ENCODE data around the gene MGME1.
A peak's percentile ranks its signal among the peaks of the same experiment; 100 is the strongest.

The MGME1 gene

DNA sequence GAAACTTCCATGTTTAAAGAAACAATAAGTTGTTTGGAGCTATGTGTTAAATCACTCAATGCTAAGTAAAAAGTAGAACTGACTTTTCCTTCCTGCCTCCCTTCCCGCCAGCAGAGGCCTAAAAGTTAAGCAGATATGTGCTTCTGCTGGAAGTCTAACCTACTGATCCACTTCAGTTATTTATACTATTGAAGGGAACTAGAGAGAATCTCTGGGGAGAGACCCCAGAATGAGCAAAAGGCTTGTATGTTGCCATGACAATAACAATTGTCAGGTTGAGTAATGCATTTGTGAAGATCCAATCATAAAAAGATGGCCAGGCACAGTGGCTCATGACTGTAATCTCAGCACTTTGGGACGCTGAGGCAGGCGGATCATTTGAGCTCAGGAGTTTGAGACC lies 24.7 kb downstream of the MGME1 start:
- Histone ChIP-seq H3K4me3 (no peak overlapping the region), H3K27ac (no peak overlapping the region)
- TF ChIP-seq, protein P1, sequence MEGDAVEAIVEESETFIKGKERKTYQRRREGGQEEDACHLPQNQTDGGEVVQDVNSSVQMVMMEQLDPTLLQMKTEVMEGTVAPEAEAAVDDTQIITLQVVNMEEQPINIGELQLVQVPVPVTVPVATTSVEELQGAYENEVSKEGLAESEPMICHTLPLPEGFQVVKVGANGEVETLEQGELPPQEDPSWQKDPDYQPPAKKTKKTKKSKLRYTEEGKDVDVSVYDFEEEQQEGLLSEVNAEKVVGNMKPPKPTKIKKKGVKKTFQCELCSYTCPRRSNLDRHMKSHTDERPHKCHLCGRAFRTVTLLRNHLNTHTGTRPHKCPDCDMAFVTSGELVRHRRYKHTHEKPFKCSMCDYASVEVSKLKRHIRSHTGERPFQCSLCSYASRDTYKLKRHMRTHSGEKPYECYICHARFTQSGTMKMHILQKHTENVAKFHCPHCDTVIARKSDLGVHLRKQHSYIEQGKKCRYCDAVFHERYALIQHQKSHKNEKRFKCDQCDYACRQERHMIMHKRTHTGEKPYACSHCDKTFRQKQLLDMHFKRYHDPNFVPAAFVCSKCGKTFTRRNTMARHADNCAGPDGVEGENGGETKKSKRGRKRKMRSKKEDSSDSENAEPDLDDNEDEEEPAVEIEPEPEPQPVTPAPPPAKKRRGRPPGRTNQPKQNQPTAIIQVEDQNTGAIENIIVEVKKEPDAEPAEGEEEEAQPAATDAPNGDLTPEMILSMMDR (IDR thresholded peaks at IDR 0.05): no peak
- no peak for DNase-seq (ENCODE audit: low spot score)

DNA sequence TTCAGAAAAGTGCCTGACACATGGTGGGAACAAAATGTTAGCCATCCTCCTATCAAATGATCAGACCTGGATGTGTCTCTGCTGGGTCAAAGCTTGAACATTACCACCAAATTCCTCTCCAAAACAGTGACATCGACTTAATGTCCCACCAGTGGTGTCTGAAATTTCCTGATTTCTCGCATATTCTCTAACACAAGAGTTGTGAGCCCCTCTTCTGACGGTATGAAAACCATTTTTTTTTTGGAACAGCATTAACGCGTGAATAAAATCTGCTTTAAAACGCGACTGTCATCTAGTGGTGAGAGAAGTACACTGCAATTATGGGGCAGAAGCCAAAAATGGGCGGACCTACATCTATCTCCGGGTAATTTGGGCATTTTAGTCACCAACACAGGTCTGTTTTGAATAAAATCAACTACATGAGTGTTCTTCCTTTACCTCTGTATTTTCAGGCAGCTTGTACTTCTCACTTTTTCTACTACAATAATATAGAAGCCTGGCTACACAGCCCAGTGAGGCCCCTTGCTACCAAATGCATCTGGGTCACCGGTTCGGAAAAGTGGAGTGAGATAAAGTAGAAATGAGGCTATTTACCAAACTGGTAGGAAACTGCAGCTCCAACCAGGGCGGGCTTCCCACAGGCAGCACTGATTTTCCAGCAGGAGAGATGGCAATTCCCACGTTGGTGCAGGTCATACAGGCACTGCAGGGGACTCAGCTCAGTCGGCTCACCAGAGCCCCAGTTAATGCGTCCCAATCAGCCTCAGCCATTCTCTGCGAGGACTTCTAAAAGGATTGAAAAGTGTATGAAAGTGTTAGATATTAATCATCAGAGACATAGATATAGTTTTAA lies 27.4 kb downstream of the MGME1 start:
- no peak for DNase-seq (ENCODE audit: low spot score)
- H3K27ac ChIP-seq: no peak overlapping the region
- H3K4me3 ChIP-seq: no peak overlapping the region
- TF ChIP-seq, protein P1 (IDR thresholded peaks at IDR 0.05): peak; percentile 91

DNA sequence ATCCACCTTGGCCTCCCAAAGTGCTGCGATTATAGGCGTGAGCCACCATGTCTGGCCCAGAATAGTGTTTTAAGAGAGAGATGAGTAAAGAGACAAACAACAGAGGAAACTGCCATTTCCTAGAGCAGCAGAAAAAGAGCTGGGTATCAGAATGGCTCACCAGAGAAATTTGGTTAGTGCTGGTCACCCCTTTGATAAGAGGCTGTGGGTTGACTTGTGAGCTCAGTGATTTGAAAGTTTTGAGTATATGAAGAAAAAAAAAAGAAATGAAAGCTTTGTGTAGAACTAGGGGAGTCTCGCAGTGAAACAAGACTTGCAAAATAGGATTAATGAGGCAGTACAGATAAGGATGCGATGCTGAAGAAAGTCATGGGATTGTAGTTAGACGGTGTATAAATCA lies 29.6 kb downstream of the MGME1 start:
- Histone ChIP-seq H3K27ac (no peak overlapping the region), H3K4me3 (no peak overlapping the region)
- no peak for DNase-seq (ENCODE audit: low spot score)
- TF ChIP-seq, protein P1 (IDR thresholded peaks at IDR 0.05): no peak

DNA sequence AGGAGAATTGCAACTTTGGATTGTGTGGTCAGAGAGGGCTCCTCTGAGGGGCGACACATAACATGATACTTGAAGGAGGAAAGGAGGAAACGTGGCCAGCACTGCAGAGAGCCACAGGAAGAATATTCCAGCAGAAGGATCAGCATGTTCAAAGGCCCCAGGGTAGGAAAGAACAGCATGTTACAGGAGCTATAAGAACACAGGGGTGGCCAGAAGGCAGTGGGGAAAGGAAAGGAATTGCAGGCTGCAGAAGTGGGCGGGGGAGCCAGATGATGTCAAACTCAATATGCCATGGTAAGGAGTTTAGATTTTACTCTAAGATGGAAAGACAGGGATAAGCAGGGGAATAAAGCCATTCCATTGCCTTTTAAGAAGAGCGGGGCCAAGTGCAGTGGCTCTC lies 30.7 kb downstream of the MGME1 start:
- Histone ChIP-seq H3K27ac (no peak overlapping the region), H3K4me3 (no peak overlapping the region)
- DNase-seq (ENCODE audit: low spot score): no peak
- TF ChIP-seq, protein P1 (IDR thresholded peaks at IDR 0.05): no peak

DNA sequence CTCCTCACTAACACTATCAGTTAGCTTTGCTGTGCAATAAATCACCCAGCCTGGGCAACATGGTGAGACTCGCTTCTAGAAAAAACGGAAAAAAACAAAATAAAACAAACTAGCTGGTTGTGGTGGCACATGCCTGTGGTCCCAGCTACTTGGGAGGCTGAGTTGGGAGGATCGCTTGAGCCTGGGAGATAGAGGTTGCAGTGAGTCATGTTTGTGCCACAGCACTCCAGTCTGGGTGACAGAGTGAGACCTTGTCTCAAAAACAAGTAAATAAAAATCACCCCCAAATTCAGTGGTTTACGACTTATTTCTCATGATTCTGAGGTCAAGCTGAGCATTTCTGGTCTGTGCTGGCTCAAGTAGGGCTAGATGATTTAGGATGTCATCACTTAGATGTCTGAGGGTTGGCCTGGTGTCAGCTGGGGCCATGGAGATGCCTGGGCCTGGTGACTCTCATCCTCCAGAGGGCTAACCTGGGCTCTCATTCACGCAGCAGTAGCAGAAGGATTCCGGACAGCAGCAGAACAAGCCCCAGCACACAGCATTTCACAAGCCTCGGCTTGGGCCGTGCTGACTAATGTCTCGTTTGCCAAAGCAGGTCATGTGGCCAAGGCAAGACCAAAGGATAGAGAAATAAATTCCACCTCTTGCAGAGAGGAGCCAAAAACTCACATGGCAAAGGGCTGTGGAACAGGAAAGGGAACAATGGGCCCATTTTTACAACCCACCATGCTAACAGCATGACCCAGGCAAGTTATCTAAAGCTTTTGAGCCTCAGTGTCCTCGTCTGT lies 32.5 kb downstream of the MGME1 start:
- Histone ChIP-seq H3K27ac (no peak overlapping the region), H3K4me3 (no peak overlapping the region)
- TF ChIP-seq, protein P1 (IDR thresholded peaks at IDR 0.05): no peak
- peak; percentile 78 for DNase-seq (ENCODE audit: low spot score)

DNA sequence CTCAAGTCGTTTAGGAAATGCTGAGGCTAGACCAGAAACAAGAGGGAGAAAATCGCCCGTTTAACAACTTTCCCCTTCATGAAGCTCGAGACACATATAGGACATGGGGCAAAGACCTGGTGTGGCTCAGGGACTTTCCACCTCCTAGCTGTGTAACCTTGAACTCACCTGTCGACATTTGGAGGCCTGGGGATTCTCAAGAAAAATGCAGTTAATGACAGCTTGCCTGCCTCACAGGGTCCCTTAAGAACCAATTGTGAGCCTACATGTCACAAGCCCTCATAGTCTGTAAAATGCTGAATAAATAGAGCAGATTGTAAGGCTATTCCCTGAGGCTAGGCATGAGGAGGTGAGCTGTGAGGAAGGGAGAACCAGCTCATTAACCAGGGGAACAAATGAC lies 35.1 kb downstream of the MGME1 start:
- no peak for DNase-seq (ENCODE audit: low spot score)
- TF ChIP-seq, protein P1 (IDR thresholded peaks at IDR 0.05): no peak
- Histone ChIP-seq H3K27ac (no peak overlapping the region), H3K4me3 (no peak overlapping the region)
